ENCODE results near the gene SLCO2B1.

The SLCO2B1 gene

DNA sequence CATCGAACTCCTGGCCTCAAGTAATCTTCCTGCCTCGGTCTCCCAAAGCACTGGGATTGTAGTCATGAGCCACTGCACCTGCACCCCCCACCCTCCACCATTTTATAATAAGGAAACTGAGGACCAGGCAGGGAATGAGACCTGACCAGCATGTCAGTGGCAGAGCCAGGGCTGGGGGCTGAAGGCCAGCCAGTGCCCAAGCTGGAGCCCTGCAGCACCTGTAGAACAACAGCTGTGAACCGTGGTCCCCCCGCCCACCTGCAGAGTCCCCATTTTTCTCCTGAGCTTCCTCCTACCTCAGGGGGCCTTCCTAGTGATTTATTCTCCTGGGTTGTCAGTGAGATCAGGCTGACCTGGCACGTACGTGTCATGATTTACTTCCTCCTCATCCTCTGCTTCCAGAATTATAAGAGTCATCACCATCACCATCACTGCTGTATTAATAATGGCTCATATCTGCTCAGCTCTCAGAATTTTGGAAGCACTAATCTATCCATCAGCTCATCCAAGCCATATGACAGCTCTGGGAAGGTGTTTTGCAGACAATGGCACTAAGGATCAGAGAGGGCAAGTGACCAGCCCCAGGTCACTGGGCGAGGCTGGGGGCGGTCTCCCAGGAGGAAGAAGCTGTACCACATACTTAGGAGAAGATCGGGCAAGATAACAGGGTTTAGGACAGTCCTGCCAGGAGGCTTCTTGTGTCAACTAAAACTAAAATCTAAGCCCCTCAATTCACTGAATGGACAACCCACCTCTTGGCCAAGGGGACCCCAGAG, 5.5 kb upstream of the SLCO2B1 start:
- DNase-seq: no peak

DNA sequence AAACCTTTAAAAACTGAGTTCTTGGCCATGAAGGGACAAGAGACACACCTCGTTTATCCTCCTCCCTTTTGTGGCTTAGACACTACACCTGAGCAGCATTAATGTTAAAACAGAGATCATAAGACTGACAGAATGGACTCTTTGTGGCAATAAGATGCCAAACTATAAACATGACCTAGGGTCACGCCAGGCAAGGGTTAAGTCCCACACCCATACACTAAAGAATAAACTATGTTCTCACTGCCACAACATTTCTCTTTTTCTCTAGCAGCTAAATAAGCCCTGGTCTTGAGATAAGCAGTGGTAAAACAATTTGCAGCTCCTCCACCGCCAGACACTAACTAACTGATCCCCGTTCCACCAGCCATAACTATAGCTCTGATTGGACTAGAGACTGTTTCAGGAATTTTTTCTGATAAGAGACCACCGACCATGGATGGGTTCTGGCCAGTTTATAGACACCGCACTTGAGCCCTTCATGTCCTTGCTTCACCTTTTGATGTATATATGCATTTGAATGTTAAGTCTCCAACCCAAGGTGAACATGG, 4.9 kb upstream of the SLCO2B1 start:
- DNase-seq: no peak

DNA sequence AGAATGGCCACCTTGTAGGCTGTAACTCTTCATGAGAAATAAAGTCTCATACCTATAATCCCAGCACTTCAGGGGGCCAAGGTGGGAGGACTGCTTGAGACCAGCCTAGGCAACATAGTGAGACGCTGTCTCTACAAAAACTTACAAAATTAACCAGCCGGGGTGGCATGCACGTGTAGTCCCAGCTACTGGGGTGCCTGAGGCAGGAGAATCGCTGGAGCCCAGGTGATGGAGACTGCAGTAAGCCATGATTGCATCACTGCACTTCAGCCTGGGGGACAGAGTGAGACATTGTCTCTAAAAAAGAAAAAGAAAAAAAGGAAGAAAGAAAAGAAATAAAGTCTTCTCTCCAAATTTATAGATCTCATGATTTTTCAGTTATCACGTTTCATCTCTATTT, 4.2 kb upstream of the SLCO2B1 start:
- no peak for DNase-seq

- DNase-seq: no peak
Measured at GRCh38 chr11:75147191-75147874, 3.6 kb upstream of the SLCO2B1 start.

DNA sequence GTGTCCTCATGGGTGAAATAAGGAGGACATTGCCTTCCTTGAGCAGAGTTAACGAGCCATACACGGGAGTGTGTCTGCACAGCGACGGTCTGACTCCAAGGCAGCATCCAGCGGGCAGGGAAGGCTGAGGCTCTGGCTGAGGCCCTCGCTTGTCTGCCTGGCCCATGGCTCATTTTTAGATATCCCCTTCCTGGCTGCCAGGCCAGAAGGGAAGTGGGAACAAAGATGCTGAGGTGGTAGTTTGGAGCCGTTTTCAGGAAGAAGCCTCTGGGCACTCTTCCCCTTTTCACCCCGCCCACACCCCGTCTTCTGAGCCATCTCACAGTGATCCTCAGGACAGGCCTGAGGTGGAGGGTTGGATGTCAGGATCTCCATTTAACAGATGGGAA, 3.0 kb upstream of the SLCO2B1 start:
- no peak for DNase-seq

- no peak for DNase-seq
Measured at GRCh38 chr11:75148436-75148983, 2.4 kb upstream of the SLCO2B1 start.

DNA sequence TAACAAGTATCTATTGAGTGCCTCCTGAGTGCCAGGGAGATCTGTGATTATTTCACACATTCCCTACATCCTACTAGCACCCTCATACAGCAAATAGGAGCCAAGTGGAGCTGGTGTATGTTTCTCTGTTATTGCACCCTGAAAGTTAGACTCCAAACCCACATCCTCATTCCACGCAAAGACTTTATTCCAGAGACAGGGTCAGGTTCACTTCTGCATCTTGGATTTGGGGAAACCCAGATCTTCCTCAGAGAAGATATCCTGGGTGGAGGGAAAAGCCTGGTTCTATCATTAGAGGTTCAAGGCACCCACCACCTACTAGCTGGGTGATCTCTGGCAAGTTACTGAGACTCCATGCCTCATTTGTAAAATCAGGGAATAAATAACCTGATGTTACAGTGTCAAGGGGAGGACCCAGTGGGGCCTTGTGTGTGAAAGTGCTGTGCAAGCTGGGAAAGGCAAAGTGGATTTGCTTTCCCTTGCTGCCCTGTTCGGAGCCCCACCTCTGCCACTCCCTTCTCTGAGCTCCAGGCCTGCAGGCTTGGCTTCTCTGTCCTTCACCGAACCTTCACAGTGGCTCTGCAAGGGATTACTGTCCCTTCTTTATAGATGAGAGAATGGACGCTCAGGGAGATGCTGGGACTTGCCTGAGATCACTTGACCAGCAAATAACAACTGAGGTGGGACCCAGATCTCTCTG, 991 bp upstream of the SLCO2B1 start:
- no peak for DNase-seq

DNA sequence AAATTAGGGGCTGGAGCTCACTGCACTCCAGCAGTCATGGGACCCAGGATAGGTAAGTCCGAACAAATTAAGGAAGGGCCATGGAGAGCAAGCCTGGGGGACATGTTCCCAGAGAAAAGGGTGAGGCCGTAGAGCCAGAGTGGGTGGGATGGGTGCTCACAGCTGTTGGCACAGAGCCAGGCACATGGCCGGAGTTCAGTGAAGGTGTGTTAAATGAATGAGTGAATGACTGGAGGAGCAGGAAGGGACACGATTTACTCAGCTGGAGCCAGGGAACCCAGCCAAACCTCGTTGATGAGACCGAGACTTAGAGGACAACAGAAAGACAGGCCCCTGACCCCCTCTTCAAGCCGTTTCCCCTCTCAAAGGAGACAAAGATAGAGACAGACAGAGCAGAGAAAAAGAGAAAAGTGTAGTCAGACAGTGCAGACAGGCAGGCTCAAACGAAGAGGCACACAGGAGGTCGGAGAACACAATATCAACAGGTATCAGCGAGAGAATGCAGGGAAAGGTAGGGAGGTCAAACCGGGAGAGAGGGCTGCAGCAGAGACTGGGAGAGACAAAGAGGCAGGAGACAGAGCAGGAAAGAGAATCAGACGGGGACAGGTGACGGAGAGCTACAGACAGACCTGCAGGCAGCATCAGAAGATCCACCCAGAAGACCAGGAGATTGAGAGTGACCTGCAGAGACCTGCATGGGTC, 590 bp downstream of the SLCO2B1 start:
- peak; percentile 64 for DNase-seq

DNA sequence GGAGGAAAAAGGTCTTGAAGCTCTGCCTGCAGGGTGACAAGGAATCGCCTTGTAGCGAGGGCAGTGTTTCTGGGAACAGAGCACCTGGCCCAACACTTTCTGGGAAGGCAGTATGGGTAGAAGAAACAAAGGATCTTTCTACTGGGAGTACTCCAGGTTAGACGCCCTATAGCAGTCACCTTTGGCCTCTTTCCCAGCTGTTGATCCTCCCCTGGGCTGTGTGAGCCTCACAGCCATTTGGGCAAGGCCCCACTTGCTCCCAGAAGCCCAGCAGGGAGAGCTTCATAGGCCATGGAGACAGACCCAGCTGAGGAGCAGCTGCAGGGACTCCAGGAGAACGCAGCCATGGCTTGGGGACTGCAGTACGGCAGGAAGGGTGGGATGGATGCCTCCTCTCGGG, 1.2 kb downstream of the SLCO2B1 start:
- peak; percentile 19 for DNase-seq

DNA sequence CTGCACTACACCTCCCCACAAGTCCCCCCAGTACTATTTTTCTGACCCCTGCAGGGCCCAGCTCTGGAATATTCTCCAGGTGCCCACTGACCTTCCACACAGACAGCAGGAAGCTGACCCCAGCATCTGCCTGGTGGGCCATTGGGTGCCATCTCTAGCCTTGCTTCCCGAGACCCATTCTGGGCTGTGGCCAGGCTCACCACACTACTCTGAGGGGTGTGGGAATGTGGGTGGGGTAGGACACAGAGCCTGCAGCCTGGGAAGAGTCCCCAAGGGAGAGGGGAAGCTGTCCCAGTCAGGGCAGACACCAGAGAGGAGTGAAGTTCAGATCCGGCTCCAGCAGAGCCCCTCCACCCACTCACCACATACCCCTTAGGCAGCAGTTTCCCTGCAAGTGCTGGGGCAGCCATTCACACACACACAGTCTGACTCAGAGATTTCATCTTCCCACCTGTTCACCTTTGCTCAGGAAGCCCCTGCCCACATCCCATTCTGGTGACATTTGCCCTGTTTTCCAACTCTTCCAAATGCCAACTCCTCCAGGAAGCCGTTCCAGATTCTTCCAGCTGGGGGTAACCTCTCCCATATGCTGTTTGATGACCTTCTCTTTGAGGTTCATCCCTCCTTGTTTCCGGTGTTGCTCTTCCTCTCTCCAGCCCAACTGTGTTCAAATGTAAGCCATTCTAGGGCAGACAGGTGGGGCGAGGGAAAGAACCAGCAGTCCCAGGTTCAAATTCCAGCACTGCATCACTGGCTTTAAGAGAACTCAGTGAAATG, 1.9 kb downstream of the SLCO2B1 start:
- DNase-seq: no peak

GRCh38 chr11:75154646-75155569, 4.0 kb downstream of the SLCO2B1 start:
- no peak for DNase-seq

DNA sequence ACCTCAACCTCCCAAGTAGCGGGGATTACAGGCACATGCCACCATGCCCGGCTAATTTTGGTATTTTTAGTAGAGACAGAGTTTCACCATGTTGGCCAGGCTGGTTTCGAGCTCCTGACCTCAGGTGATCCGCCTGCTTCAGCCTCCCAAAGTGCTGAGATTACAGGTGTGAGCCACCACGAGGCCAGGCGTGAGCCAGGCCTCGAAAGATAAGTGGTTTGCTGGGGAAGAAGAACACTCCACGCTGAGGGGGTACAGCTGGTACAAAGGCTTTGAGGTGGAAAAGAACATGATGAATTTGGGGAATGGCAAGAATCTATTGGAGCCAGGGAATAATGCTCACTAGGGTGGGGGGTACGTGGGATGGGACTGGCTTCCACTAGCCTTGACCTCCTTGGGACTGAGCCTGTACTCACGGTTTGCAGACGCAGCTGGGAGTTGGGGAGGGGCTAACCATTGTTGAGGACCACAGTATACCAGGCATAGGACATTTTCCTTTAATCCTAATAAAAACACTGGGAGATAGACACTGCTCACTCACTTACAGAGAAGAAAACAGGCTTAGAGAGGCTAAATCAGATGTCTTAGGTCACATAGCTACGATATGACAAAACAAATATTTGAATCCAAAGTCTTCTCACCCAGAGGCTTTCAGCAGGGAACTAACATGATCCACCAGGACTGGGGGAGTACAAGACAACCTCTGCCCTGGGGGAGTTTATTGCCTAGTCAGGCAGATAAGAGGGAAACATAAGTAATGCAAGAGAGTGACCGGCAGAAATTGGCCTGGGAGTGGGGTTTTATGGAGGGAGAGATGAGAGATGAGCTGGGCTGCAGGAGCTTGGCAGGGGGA, 4.9 kb downstream of the SLCO2B1 start:
- no peak for DNase-seq

DNA sequence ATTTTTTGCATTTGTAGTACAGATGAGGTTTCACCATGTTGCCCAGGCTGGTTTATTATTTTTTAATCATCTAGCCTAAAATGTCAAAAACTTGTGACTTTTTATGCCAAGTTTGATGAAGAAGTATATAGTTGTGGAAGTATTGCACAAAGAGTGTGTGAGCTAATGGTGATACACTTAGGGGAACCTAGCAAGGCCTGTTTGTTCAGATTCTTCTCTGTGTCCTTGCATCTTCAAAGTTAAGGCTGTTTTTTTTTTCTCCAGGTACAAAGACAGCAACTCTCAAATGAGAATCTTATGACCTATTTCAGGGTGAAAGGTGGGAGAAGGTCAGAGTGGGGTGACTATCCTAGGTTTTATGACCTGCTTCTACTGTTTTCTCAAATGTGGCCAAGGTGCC, 7.3 kb downstream of the SLCO2B1 start:
- DNase-seq: no peak

DNA sequence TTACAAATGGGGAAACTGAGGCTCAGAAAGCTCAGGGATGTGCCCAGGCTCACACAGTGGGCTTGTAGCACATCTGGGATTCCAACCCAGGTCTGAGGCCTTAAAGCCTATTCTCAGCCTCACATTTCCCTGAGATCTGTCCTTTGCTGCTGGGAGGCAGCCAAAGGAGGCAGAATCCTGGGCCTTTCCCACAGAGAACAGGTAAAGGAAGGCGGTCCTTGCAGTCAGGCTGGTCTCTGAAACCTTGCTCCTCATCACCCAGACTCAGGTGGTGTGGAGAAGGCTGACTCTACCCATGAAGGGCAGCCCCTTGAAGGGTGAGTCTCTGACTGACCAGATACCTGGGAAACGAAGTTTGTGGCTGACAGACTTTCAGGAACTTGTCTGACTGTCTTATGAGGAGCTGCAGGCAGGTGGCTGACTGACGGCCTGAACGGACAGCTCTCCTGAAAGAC, 7.8 kb downstream of the SLCO2B1 start:
- DNase-seq: no peak

DNA sequence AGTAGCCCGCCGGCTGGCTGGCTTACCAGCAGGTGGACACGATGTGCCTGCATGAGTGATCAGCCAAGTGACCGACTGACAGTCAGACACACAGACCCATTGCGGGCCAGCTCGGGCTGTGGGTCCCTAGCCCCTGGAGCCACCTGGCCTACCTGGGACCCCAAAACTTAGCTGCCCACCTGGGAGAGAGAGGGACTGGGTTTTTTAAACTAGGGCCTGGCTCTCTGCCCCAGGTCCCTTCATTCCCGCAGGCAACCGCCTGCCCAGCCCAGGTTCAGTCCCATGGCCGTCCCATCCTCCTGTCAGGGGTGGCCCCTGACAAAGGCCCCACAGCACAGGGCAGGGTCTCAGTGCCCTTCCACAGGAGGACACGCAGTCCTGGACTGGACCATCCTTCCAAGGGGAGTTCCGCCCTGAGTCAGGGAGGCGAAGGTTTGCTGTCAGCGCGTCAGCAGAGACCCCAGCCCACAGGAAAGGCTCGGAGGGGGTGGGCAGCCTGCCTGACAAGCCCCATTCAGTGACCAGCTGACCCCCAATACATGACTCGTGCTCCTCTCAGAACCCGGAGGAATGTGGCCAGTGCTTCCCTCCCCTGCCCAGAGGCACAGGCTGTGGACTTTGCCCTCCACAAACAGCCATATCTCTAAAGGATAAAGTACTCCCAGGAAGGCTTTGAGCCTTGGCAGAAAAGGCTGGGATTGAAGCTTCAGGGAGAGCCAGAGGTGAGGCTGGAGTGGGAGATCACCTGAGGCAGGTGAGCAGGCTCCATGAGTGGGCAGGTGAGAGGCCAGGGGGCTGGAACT, 8.4 kb downstream of the SLCO2B1 start:
- no peak for DNase-seq

- DNase-seq: no peak
Measured at GRCh38 chr11:75160220-75160757, 9.4 kb downstream of the SLCO2B1 start.

- DNase-seq: no peak
Measured at GRCh38 chr11:75160880-75161279, 10.0 kb downstream of the SLCO2B1 start.

DNA sequence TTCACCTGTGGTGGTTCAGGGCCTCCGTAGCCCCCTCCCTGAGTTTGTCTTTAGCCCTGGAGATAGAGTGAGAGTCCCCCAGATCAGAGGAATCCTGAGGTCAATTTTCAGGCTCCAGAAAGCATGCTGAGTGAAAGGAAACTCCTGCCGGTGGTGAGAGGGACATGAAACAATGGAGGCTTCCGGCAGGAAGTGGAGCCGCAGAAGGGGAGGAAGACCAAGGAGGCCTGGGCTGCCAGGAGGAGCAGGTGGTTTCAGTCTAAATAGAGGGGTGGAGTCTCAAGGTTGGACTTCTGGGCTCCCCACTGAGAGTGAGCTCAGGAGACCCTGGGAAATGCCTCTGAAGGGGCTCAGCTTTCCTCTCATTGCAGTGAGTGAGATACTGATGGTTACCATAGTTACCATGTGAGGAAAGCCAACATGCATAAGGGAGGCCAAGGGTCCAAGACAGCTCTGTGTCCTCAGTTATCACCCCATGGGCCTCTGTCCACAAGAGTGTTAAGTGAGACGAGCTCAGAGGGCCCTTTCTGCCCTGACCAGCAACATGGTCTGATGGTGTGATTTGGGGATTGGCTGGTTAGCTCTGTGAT, 10.7 kb downstream of the SLCO2B1 start:
- DNase-seq: peak; percentile 14
